Esophagus squamous epithelium (tissue), 4 donors: ENCODE measurements around the gene SEC22C.

ENCODE experiments used
- CTCF ChIP-seq, 6 experiments: fragments of 450-650 bp in 4 of 6; fragments of 200-600 bp in 2 of 6; sonication (generic) in 2 of 6; IDR thresholded peaks; one replicate each; pipeline ENCODE4 v1.5.1; 2016 to 2019; ENCODE audit warnings: antibody characterized with exemption in 6 of 6, mild to moderate bottlenecking in 4 of 6, moderate library complexity in 4 of 6
- POLR2A ChIP-seq, 4 donors: fragments of 450-650 bp; IDR thresholded peaks; one replicate each; pipeline ENCODE4 v1.6.1; 2017; ENCODE audit warnings: antibody characterized with exemption in 4 of 4, mild to moderate bottlenecking in 4 of 4, moderate library complexity in 3 of 4

- TF ChIP-seq POLR2A (IDR thresholded peaks at IDR 0.05) (no peak), CTCF (IDR thresholded peaks at IDR 0.05) (no peak)
Observed at GRCh38 chr3:42593635-42594034, 11.9 kb upstream of the SEC22C start.
